NCI-H128 (cell line): Measurements from ENCODE around the gene ATP6AP2.
"Not testable (repeated sequence)": the region's sequence is repeated elsewhere in the genome, so short reads cannot be mapped to it uniquely, and the experiment has no call there.

ENCODE experiments used
- DNase-seq: peaks from one replicate; lab custom pipeline; 2025; ENCODE audit not compliant: unreplicated experiment; lab: John Stamatoyannopoulos, UW

Gene ATP6AP2

DNA sequence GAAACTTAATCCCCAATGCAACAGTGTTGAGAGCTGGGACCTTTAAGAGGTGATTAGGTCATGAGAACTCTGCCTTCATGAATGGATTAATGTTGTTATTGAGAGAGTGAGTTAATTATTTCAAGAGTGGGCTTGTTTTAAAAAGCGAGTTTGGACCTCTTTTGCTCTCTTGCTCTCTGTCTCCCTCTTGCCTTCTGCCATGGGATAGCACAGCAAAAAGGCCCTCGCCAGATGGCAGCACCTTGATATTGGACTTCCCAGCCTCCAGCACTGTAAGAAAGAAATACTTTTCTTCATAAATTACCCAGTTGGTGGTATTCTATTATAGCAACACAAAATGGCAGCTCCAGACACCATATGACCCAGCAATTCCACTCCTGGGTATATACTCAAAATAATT is 7.0 kb upstream of the ATP6AP2 start:
- no peak for DNase-seq

- not testable (repeated sequence) for DNase-seq
Observed at GRCh38 chrX:40575411-40575810, 5.4 kb upstream of the ATP6AP2 start.

GRCh38 chrX:40576291-40576690 is 4.5 kb upstream of the ATP6AP2 start:
- no peak for DNase-seq

- no peak for DNase-seq
Observed at GRCh38 chrX:40578039-40578695, 2.6 kb upstream of the ATP6AP2 start.

DNA sequence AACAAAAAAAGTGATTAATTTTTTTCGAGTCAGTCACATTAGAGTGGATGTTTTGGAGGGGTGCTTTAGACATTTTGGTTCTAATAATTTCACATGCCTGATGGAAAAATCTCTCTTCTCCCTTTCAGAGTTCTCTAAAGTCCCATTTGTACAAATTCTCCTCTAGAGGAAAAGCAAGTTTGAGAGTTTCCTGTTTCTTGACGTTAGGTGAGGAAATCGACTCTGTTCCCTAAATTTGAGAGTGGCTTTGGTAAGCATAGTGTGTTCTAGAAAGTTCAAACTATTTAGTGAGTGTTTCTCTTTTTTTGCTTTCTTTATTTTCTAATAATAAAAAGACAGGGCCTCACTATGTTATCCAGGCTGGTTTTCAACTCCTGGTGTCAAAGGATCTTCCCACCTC is 1.6 kb upstream of the ATP6AP2 start:
- DNase-seq: no peak

- no peak for DNase-seq
Observed at GRCh38 chrX:40579900-40580536, 752 bp upstream of the ATP6AP2 start.

GRCh38 chrX:40581336-40581920 is 658 bp downstream of the ATP6AP2 start:
- no peak for DNase-seq

- not testable (repeated sequence) for DNase-seq
Observed at GRCh38 chrX:40582178-40582577, 1.4 kb downstream of the ATP6AP2 start.

GRCh38 chrX:40582811-40583210 is 2.0 kb downstream of the ATP6AP2 start:
- DNase-seq: no peak

DNA sequence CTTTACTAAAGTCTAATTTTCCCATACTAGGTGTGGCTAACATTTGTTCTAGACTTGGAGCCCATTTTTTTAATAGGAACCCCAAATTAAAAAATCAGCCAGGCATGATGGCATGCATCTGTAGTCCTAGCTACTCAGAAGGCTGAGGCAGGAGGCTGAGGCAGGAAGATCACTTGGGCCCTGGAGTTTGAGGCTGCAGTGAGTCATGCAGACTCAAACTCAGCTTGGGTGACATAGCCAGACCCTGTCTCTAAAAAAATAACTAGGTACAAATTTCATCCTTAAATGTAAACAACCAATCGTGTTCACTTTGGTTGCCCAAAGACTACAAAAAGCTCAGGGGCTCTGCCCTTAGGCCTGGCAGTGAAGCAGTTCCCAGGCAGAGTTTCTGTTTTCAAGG is 6.9 kb downstream of the ATP6AP2 start:
- not testable (repeated sequence) for DNase-seq

DNA sequence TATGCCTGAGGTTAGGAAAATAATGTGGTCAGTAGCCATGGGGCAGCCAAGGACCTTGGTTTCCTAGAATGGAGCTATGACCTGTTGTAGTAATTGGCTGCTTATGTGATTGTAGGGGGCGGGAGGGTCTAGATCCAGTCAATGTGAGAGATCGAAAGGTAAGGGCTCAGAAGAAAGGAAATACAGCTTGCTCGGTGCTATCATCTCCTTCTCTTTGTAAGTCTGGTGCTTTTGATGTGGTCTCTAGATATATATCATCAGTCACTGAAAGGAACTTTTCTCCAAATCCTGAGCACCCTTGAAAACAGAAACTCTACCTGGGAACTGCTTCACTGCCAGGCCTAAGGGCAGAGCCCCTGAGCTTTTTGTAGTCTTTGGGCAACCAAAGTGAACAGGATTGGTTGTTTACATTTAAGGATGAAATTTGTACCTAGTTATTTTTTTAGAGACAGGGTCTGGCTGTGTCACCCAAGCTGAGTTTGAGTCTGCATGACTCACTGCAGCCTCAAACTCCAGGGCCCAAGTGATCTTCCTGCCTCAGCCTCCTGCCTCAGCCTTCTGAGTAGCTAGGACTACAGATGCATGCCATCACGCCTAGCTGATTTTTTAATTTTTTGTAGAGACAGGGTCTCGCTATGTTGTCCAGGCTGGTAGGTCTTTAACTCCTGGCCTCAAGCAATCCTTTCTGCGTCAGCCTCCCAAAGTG is 9.0 kb downstream of the ATP6AP2 start:
- not testable (repeated sequence) for DNase-seq

- DNase-seq: no peak
Observed at GRCh38 chrX:40603446-40603845, 22.7 kb downstream of the ATP6AP2 start.

DNA sequence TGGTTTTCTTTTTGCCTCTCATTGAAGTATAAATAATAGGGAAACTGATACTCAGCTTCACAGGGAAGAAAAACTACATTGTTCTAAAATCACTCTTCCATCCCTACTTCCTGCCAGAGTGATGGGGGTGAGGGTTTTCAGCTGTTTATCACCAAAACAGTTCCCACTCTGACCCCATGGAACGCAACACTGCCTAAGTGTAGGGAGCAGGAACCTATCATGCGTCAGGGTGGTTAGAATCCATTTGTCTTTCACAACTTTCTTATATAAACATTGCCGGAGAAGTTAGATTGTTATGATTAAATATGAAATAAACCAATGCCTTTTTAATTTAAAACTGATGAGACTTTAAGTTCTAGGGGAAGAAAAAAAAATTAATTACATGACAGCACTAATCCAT is 26.6 kb downstream of the ATP6AP2 start:
- no peak for DNase-seq

DNA sequence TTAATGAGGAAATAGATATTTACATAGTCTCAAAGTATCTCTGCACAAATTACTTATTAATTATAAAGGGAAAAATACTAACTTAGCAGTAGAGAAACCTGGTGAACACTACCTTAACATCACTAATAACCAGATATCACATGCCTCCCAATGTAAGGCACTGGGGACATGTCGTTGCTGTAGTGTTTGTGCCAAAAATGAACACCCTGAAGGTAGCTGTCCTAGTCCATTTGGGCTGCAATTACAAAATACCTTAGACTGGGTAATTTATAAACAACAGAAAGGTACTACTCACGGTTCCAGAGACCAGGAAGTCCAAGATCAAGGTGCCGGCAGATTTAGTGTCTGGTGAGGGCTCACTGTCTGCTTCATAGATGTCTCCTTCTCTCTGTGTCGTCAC is 31.7 kb downstream of the ATP6AP2 start:
- no peak for DNase-seq

- DNase-seq: no peak
Observed at GRCh38 chrX:40615976-40616375, 35.2 kb downstream of the ATP6AP2 start.

- no peak for DNase-seq
Observed at GRCh38 chrX:40617566-40617965, 36.8 kb downstream of the ATP6AP2 start.

- no peak for DNase-seq
Observed at GRCh38 chrX:40622479-40623138, 41.8 kb downstream of the ATP6AP2 start.

DNA sequence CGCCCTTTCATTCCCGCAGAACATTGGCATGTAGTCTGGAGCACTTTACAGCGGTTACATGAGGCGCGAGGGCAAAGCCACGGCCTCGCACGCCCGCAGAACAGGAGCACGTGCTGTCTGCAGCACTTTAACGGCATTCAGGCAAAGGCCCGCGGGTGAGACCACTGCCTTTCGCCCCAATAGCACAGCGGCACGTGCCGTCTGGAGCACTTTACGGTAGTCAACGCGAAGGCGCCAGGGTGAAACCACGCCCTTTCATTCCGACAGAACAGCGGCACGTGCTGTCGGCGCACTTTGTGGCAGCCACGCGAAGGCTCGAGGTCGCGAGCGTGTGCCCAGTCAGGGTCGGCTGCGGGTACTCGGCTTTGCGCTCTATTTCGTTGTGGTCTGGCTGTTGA is 42.4 kb downstream of the ATP6AP2 start, which contains the start of gene MPC1L:
Gene MPC1L (plus strand): TSS at position 290 of the 398 bp plus-strand sequence. CDS start 138 bp downstream, outside the sequence.
- DNase-seq: no peak

GRCh38 chrX:40623665-40624064 is 42.9 kb downstream of the ATP6AP2 start:
- no peak for DNase-seq

DNA sequence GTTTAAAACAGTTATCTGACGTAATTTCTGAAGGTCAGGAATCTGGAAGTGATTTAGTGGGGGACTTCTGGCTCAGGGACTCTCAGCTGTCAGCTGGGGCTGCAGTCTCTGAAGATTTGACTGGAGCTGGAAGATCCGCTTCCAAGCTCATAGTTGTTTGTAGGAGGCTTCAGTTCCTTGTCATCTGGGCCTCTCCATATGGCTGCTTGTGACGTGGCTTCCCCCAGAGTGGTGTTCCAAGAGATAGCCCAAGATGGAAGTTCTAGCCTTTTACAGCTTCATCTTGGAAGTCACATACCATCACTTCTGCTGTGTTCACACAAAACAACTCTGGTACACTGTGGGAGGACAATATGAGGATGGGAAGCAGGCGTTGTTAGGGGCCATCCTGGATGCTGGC is 44.5 kb downstream of the ATP6AP2 start:
- no peak for DNase-seq

DNA sequence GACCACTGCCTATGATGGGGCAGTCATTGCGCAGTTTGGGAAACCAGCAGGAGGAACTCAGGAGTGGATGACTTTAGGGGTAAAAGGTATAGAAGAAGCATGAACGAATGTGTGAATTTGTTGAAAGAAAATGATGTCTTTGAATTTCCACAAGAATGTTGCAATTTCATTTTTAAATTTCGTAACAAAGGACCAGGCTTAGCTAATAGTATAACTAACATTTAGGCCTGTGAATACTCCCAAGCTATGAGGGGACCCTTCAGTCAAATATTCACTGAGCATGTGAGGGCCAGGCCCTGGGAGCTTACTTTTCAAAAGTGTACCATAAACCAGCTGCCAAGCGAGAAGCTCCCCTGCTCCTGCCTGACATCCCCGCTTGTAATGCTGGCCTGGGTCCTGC is 47.7 kb downstream of the ATP6AP2 start:
- DNase-seq: no peak
